ENCODE data around the gene DNASE2.

DNASE2 gene

GRCh38 chr19:12884926-12885748 is 3.9 kb upstream of the DNASE2 start:
- TF ChIP-seq TEAD4 (IDR thresholded peaks at IDR 0.05) (no peak), MAX (IDR thresholded peaks at IDR 0.05) (peak; percentile 95), TCF12 (IDR thresholded peaks at IDR 0.05; ENCODE audit: low read depth) (no peak), EGR1 (IDR thresholded peaks at IDR 0.05) (no peak), TAF1 (IDR thresholded peaks at IDR 0.05; ENCODE audit: low read depth) (0 out of 2 replicates have a peak, but pooled peaks have one; percentile 23), ZBTB7A (IDR thresholded peaks at IDR 0.05; ENCODE audit: low read depth) (no peak), USF1 (IDR thresholded peaks at IDR 0.05) (peak; percentile 43; the same call in 1 of the 2 replicates), YY1 (IDR thresholded peaks at IDR 0.05; ENCODE audit: low read depth) (no peak), EP300 (IDR thresholded peaks at IDR 0.05; ENCODE audit: borderline replicate concordance) (no peak), NFIC (IDR thresholded peaks at IDR 0.05) (no peak), CREB1 (IDR thresholded peaks at IDR 0.05; ENCODE audit: low read depth) (no peak), CEBPB (IDR thresholded peaks at IDR 0.05) (0 out of 2 replicates have a peak, but pooled peaks have one; percentile 15), RAD21 (IDR thresholded peaks at IDR 0.05; ENCODE audit: low read depth) (peak; percentile 26; the same call in 1 of the 2 replicates), FOXM1 (IDR thresholded peaks at IDR 0.05; ENCODE audit: borderline replicate concordance, low read depth) (no peak), REST (IDR thresholded peaks at IDR 0.05; ENCODE audit: low read depth) (no peak)

GRCh38 chr19:12884627-12884925 is 3.3 kb upstream of the DNASE2 start:
- TF ChIP-seq TEAD4 (IDR thresholded peaks at IDR 0.05) (no peak), USF1 (IDR thresholded peaks at IDR 0.05) (no peak), EP300 (IDR thresholded peaks at IDR 0.05; ENCODE audit: borderline replicate concordance) (no peak), CREB1 (IDR thresholded peaks at IDR 0.05; ENCODE audit: low read depth) (no peak), ZBTB7A (IDR thresholded peaks at IDR 0.05; ENCODE audit: low read depth) (no peak), FOXM1 (IDR thresholded peaks at IDR 0.05; ENCODE audit: borderline replicate concordance, low read depth) (no peak), RAD21 (IDR thresholded peaks at IDR 0.05; ENCODE audit: low read depth) (no peak), TCF12 (IDR thresholded peaks at IDR 0.05; ENCODE audit: low read depth) (no peak), EGR1 (IDR thresholded peaks at IDR 0.05) (no peak), TAF1 (IDR thresholded peaks at IDR 0.05; ENCODE audit: low read depth) (no peak), CEBPB (IDR thresholded peaks at IDR 0.05) (no peak), REST (IDR thresholded peaks at IDR 0.05; ENCODE audit: low read depth) (no peak), NFIC (IDR thresholded peaks at IDR 0.05) (no peak), MAX (IDR thresholded peaks at IDR 0.05) (no peak), YY1 (IDR thresholded peaks at IDR 0.05; ENCODE audit: low read depth) (no peak)

GRCh38 chr19:12884202-12884601 is 3.0 kb upstream of the DNASE2 start:
- no peak for TF ChIP-seq FOXM1 (IDR thresholded peaks at IDR 0.05; ENCODE audit: borderline replicate concordance, low read depth)
- no peak for TF ChIP-seq ZBTB7A (IDR thresholded peaks at IDR 0.05; ENCODE audit: low read depth)
- TF ChIP-seq TCF12 (IDR thresholded peaks at IDR 0.05; ENCODE audit: low read depth): no peak
- no peak for TF ChIP-seq TAF1 (IDR thresholded peaks at IDR 0.05; ENCODE audit: low read depth)
- no peak for TF ChIP-seq MAX (IDR thresholded peaks at IDR 0.05)
- TF ChIP-seq TEAD4 (IDR thresholded peaks at IDR 0.05): no peak
- TF ChIP-seq EP300 (IDR thresholded peaks at IDR 0.05; ENCODE audit: borderline replicate concordance): no peak

GRCh38 chr19:12882589-12882988 is 1.3 kb upstream of the DNASE2 start:
- TF ChIP-seq USF1 (IDR thresholded peaks at IDR 0.05) (no peak), TCF12 (IDR thresholded peaks at IDR 0.05; ENCODE audit: low read depth) (no peak), FOXM1 (IDR thresholded peaks at IDR 0.05; ENCODE audit: borderline replicate concordance, low read depth) (no peak), MAX (IDR thresholded peaks at IDR 0.05) (no peak), TEAD4 (IDR thresholded peaks at IDR 0.05) (no peak), NFIC (IDR thresholded peaks at IDR 0.05) (no peak), CEBPB (IDR thresholded peaks at IDR 0.05) (no peak), REST (IDR thresholded peaks at IDR 0.05; ENCODE audit: low read depth) (no peak), TAF1 (IDR thresholded peaks at IDR 0.05; ENCODE audit: low read depth) (no peak), CREB1 (IDR thresholded peaks at IDR 0.05; ENCODE audit: low read depth) (no peak), RAD21 (IDR thresholded peaks at IDR 0.05; ENCODE audit: low read depth) (no peak), EP300 (IDR thresholded peaks at IDR 0.05; ENCODE audit: borderline replicate concordance) (no peak), YY1 (IDR thresholded peaks at IDR 0.05; ENCODE audit: low read depth) (no peak), ZBTB7A (IDR thresholded peaks at IDR 0.05; ENCODE audit: low read depth) (no peak), EGR1 (IDR thresholded peaks at IDR 0.05) (no peak)
